K562 (cell line): ENCODE measurements around the gene SORCS2.

ENCODE experiments used
- BRCA1 ChIP-seq, 2 experiments: fragments of 450-650 bp in 1 of 2; sonication (generic) in 1 of 2; formaldehyde crosslinking in 1 of 2; IDR thresholded peaks; 2 replicates each; pipeline versions ENCODE4 v1.5.0 to v1.6.1; 2017 to 2020; ENCODE audit warnings: mild to moderate bottlenecking in 1 of 2, missing genetic modification reagents in 1 of 2
- HMGN3 ChIP-seq: IDR thresholded peaks from 2 replicates; pipeline ENCODE4 v1.6.1; 2011; ENCODE audit warnings: borderline replicate concordance, low read depth, mild to moderate bottlenecking, mixed read lengths, low read length; ENCODE audit not compliant: insufficient read length; ENCODE audit errors: extremely low read depth
- POLR2AphosphoS5 ChIP-seq: IDR thresholded peaks from 2 replicates; pipeline ENCODE4 v1.6.1; 2011; ENCODE audit warnings: mild to moderate bottlenecking, low read depth, low read length, moderate library complexity; ENCODE audit not compliant: control insufficient read depth, insufficient read depth
- ZNF75A ChIP-seq: fragments of 450-650 bp; formaldehyde crosslinking; IDR thresholded peaks from 2 replicates; pipeline ENCODE4 v1.4.0; 2020; ENCODE audit warnings: mild to moderate bottlenecking
- TF ChIP-seq, protein P1 (sequence below), 3 experiments: IDR thresholded peaks in 2 of 3; conservative IDR thresholded peaks in 1 of 3; 2 replicates each; pipeline ENCODE4 v1.5.1; 2011 to 2012; ENCODE audit warnings: low read length in 3 of 3, mild to moderate bottlenecking in 3 of 3, control low read depth in 2 of 3, improper control_type of control experiment in 1 of 3, inconsistent platforms in 1 of 3, low read depth in 1 of 3, mixed read lengths in 1 of 3, moderate library complexity in 1 of 3; ENCODE audit not compliant: insufficient read depth in 2 of 3

DNA sequence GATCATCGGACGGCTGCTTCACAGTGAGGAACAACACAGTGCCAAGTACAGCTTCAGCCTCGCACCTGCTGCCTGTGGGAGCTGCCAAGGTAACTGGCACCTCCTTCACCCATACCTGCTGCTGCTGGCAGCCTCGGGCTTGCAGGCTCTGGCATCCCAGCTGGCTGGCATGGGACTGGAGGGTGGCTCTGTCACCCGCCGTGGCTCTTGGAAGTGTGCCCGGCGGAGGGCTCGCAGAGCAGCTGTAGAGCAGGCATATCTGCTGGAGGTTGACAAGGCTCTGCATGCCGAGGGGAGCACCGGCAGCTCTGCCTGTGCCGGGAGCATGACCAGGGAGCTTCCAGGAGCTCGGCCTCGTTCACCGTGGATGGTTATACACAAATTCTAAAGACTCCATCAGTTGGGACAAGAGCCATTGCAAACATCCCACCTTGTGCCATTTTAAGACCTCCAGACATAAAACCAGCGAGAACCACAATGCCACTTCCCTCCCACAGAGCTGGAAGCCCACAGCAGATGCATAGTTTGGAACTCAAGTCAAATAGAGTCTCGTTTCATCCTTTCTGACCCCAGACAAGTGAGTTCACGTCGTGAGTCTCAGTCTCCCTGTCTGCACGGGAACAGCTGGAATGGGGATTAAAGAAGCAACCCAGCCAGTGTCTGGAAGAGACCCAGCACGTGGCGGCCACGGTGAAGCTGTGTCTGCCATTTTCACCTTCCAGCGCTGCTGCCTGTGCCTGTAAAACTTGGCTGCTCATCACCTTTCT, 326.7 kb downstream of the SORCS2 start:
- no peak for TF ChIP-seq BRCA1 (IDR thresholded peaks at IDR 0.05)
- TF ChIP-seq BRCA1 (CRISPR knock-in tag; IDR thresholded peaks at IDR 0.05): no peak
- no peak for TF ChIP-seq POLR2AphosphoS5
- no peak for TF ChIP-seq HMGN3
- no peak for TF ChIP-seq ZNF75A (CRISPR knock-in tag)
- TF ChIP-seq, protein P1, sequence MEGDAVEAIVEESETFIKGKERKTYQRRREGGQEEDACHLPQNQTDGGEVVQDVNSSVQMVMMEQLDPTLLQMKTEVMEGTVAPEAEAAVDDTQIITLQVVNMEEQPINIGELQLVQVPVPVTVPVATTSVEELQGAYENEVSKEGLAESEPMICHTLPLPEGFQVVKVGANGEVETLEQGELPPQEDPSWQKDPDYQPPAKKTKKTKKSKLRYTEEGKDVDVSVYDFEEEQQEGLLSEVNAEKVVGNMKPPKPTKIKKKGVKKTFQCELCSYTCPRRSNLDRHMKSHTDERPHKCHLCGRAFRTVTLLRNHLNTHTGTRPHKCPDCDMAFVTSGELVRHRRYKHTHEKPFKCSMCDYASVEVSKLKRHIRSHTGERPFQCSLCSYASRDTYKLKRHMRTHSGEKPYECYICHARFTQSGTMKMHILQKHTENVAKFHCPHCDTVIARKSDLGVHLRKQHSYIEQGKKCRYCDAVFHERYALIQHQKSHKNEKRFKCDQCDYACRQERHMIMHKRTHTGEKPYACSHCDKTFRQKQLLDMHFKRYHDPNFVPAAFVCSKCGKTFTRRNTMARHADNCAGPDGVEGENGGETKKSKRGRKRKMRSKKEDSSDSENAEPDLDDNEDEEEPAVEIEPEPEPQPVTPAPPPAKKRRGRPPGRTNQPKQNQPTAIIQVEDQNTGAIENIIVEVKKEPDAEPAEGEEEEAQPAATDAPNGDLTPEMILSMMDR (IDR thresholded peaks at IDR 0.05 in 2 of 3, conservative IDR thresholded peaks at IDR 0.05 in 1 of 3; ENCODE audit: insufficient read depth in 2 of 3, low read depth in 1 of 3, low read length in 3 of 3): no peak
